ENCODE measurements around the gene PNMT. TPM values are rescaled to one million over a fixed set of nuclear protein-coding genes. Genes with fewer than 3 reads are reported as not detected.

Gene PNMT
- total and polyA plus RNA-seq, 4 donors, result 1.9 to 4.3 (median 3.5) TPM

GRCh38 chr17:39715375-39716072 lies 47.3 kb downstream of the PNMT start:
- Histone ChIP-seq H3K9me3 (ENCODE audit: control insufficient read depth in 4 of 4, insufficient read depth in 3 of 4, low read length in 3 of 4) (no peaks in the 10 kb centered on the region), H3K9ac (ENCODE audit: insufficient read depth in 1 of 2, low read length in 2 of 2) (no peak overlapping the region), H3K27ac (ENCODE audit: low read depth in 1 of 2, low read length in 1 of 2) (peak overlapping the region in 1 of 2 donors; percentile 35), H3K36me3 (ENCODE audit: control insufficient read depth in 4 of 4, insufficient read depth in 4 of 4, low read length in 4 of 4) (peaks cover 12 to 44% (median 38%) of the 10 kb centered on the region in 4 donors), H3K27me3 (ENCODE audit: control insufficient read depth in 3 of 3, insufficient read depth in 3 of 3, low read length in 2 of 3) (no peaks in the 10 kb centered on the region), H3K4me1 (ENCODE audit: control insufficient read depth in 5 of 5, insufficient read depth in 5 of 5, low read length in 5 of 5) (no peaks in the 10 kb centered on the region), H3K4me3 (peak overlapping the region; percentile 5)
- no peak for TF ChIP-seq CTCF (IDR thresholded peaks at IDR 0.05; ENCODE audit: control extremely low read depth, extremely low read depth)
- no peak for DNase-seq
- 96 to 98% methylated on average over 18 of the region's 18 CpGs for WGBS, 2 donors
- no peak for ATAC-seq (ENCODE audit: insufficient read depth, low FRiP score)

- H3K27ac ChIP-seq (ENCODE audit: low read depth in 1 of 2, low read length in 1 of 2), result peak overlapping the region in 1 of 2 donors; percentile 64
- TF ChIP-seq CTCF (IDR thresholded peaks at IDR 0.05; ENCODE audit: control extremely low read depth, extremely low read depth), result no peak
- no peak overlapping the region for H3K9ac ChIP-seq (ENCODE audit: insufficient read depth in 1 of 2, low read length in 2 of 2)
These were observed 48.0 kb downstream of the PNMT start for GRCh38 chr17:39716073-39716818.

GRCh38 chr17:39716879-39717536 lies 48.8 kb downstream of the PNMT start:
- ATAC-seq (ENCODE audit: insufficient read depth, low FRiP score) (no peak), DNase-seq (no peak)
- no peak overlapping the region for H3K4me3 ChIP-seq
- no peaks in the 10 kb centered on the region for H3K9me3 ChIP-seq (ENCODE audit: control insufficient read depth in 4 of 4, insufficient read depth in 3 of 4, low read length in 3 of 4)
- H3K27me3 ChIP-seq (ENCODE audit: control insufficient read depth in 3 of 3, insufficient read depth in 3 of 3, low read length in 2 of 3), result no peaks in the 10 kb centered on the region
- H3K9ac ChIP-seq (ENCODE audit: insufficient read depth in 1 of 2, low read length in 2 of 2), result no peak overlapping the region
- peaks cover 12 to 39% (median 32%) of the 10 kb centered on the region in 4 donors for H3K36me3 ChIP-seq (ENCODE audit: control insufficient read depth in 4 of 4, insufficient read depth in 4 of 4, low read length in 4 of 4)
- no peaks in the 10 kb centered on the region for H3K4me1 ChIP-seq (ENCODE audit: control insufficient read depth in 5 of 5, insufficient read depth in 5 of 5, low read length in 5 of 5)
- WGBS, 2 donors, result 85 to 86% methylated on average over 11 of the region's 11 CpGs
- no peak for TF ChIP-seq CTCF (IDR thresholded peaks at IDR 0.05; ENCODE audit: control extremely low read depth, extremely low read depth)
- H3K27ac ChIP-seq (ENCODE audit: low read depth in 1 of 2, low read length in 1 of 2), result peak overlapping the region in 1 of 2 donors; percentile 64

More at GRCh38 chr17:39716073-39716818, 48.0 kb downstream of the PNMT start:
- H3K4me1 ChIP-seq (ENCODE audit: control insufficient read depth in 5 of 5, insufficient read depth in 5 of 5, low read length in 5 of 5), result no peaks in the 10 kb centered on the region
- WGBS, 2 donors, result 85 to 91% methylated on average over 15 of the region's 15 CpGs
- ATAC-seq (ENCODE audit: insufficient read depth, low FRiP score), result no peak
- no peaks in the 10 kb centered on the region for H3K27me3 ChIP-seq (ENCODE audit: control insufficient read depth in 3 of 3, insufficient read depth in 3 of 3, low read length in 2 of 3)
- no peak overlapping the region for H3K4me3 ChIP-seq
- peaks cover 12 to 47% (median 36%) of the 10 kb centered on the region in 4 donors for H3K36me3 ChIP-seq (ENCODE audit: control insufficient read depth in 4 of 4, insufficient read depth in 4 of 4, low read length in 4 of 4)
- no peak for DNase-seq
- H3K9me3 ChIP-seq (ENCODE audit: control insufficient read depth in 4 of 4, insufficient read depth in 3 of 4, low read length in 3 of 4), result no peaks in the 10 kb centered on the region
